Adipose tissue (tissue), 3 donors: ENCODE results near the gene FAM174A. TPM values are rescaled to one million over a fixed set of nuclear protein-coding genes. Genes with fewer than 3 reads are reported as not detected.

ENCODE experiments used
- H3K27ac ChIP-seq: one replicate; pipeline ENCODE4 v1.5.1; 2013; ENCODE audit warnings: low read depth, low read length
- WGBS, 3 donors: extraction: QIAGEN DNeasy Blood & Tissue Kit; methylation state at CpG; one replicate each; pipeline ENCODE4 v1.1.7; 2013; 5-methylcytosine and 5-hydroxymethylcytosine counted together
- polyA plus RNA-seq, 3 donors: library from polyadenylated mRNA; stranded (reverse); fragments of 200-250 nt; gene quantifications; one replicate each; pipeline ENCODE4 v1.2.3, GENCODE V29; 2013
- donor health status: healthy with polysubstance abuse.
- donor health status: Bipolar disorder and iron deficiency.
- donor health status: healthy.

Gene FAM174A
- 10 to 100 TPM; 11.9 to 36.2 (median 29.6) TPM for polyA plus RNA-seq

- WGBS, 3 donors, result 0 to 1% (median 0%) methylated on average over 62 of the region's 62 CpGs
- H3K27ac ChIP-seq, result no peak within 1 kb of the TSS
Observed at GRCh38 chr5:100535060-100536005, at the start of gene FAM174A. TSS of gene FAM174A (plus strand) at chr5:100535374. CDS start at chr5:100535531, 157 bp downstream.

GRCh38 chr5:100493996-100494395 lies 41.2 kb upstream of the FAM174A start:
- H3K27ac ChIP-seq, result no peak overlapping the region
- WGBS, 3 donors, result 90 to 100% (median 94%) methylated on average over 1 of the region's 1 CpG

DNA sequence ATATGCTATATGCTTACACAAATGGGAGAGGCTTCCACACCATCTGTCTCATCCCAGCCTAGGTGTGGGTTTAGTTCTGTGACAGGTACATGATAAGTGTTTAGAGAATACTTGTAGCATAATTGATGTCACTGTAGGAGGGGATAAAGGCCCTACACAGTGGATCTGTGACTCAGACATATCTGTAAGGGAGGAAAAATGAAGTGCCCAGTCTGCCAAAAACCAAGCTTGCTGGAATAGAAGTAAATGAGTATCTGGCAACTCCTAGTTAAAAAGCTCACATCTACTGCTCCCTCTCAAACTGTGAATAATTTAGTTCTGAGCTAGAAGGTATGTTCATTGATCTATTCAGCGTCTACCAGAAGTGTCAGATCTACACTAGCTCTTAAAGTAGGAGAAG lies 38.9 kb upstream of the FAM174A start:
- 75 to 85% (median 76%) methylated on average over 1 of the region's 1 CpG for WGBS, 3 donors

GRCh38 chr5:100502684-100503083 lies 32.5 kb upstream of the FAM174A start:
- H3K27ac ChIP-seq, result no peak overlapping the region
- WGBS, 3 donors, result 81 to 86% (median 82%) methylated on average over 2 of the region's 2 CpGs

More for the DNA sequence above, 38.9 kb upstream of the FAM174A start:
- H3K27ac ChIP-seq, result no peak overlapping the region

- no peak overlapping the region for H3K27ac ChIP-seq
- 39 to 76% (median 47%) methylated on average over 1 of the region's 1 CpG for WGBS, 3 donors
Observed at GRCh38 chr5:100505984-100506670, 29.0 kb upstream of the FAM174A start.

GRCh38 chr5:100516285-100516684 lies 18.9 kb upstream of the FAM174A start:
- 85 to 90% (median 90%) methylated on average over 1 of the region's 1 CpG for WGBS, 3 donors
- H3K27ac ChIP-seq, result no peak overlapping the region

DNA sequence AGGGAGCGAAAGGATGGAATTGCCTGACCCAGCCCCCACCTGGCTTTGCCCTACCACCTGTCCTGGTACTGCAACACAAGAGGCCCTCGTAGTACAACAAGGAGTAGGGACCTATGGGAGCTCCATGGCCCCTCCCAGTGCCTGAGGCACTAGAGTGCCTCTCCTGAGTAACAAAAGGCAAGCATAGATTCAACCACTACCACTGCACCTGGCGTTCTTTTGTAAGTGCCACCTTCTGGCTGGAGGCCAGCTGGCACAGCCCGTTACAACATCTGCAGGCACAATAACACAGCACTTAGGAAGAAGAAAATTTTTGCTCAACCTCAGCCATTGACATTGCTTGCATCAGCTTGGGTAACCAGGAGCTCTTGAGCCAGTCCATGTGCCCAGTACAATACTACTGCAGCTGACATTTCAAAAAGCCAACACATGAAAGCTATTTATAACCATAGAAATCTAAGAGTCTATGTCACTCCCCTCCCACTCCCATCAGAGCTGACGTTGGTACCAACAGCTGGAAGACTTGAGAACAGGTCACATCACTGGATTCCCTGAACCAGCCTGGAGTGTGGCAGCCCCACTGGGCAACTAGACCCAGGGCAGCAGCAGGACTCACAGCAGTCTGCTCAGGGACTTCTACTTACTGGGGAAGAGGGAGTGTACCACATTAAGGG lies 17.7 kb upstream of the FAM174A start:
- WGBS, 3 donors, result 75 to 78% (median 77%) methylated on average over 5 of the region's 5 CpGs
- H3K27ac ChIP-seq, result no peak overlapping the region

DNA sequence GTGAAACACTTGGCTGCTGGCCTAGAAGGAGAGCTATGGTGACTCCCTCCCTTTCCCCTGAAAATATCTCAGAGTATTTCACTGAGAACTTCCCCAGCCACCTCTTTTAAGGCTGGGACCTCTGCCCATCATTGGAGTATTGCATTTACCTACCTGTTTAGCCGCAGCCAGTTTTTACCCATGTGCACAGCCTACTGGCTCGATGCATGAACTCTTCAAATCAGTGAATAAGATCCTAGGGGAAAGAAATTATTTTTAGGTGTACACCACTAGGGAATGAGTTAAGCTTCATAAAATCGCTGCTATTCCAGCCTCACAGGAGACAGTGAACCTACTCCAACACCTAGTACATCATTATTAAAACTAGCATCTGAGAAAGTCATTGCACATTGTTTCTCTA lies 16.8 kb upstream of the FAM174A start:
- no peak overlapping the region for H3K27ac ChIP-seq
- WGBS, 3 donors, result 88 to 96% (median 92%) methylated on average over 3 of the region's 3 CpGs

DNA sequence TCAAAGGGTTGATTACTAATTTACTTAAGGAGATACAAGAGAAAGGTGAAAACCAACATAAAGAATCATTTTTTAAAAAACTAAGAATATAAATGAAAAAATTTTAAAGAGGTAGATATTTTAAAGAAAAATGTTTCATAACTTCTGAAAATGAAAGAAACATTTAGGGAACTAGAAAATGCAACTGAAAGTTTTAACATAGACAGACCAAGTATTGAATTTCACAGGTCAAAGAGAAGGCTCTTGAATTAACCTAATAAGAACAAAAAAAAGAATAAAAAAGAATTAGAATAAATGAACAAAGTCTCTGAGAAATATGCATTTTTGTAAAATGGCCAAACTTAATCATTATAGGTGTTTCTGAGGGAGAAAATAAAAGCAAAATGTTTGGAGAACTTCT lies 16.1 kb upstream of the FAM174A start:
- no peak overlapping the region for H3K27ac ChIP-seq

- WGBS, 3 donors, result 75 to 83% (median 77%) methylated on average over 1 of the region's 1 CpG
- H3K27ac ChIP-seq, result no peak overlapping the region
Observed at GRCh38 chr5:100520348-100520747, 14.8 kb upstream of the FAM174A start.

GRCh38 chr5:100537946-100538345 lies 2.8 kb downstream of the FAM174A start:
- 91 to 96% (median 95%) methylated on average over 1 of the region's 1 CpG for WGBS, 3 donors
- H3K27ac ChIP-seq, result no peak overlapping the region

GRCh38 chr5:100539519-100539918 lies 4.3 kb downstream of the FAM174A start:
- H3K27ac ChIP-seq, result no peak overlapping the region
- WGBS, 3 donors, result 93 to 97% (median 95%) methylated on average over 3 of the region's 3 CpGs

DNA sequence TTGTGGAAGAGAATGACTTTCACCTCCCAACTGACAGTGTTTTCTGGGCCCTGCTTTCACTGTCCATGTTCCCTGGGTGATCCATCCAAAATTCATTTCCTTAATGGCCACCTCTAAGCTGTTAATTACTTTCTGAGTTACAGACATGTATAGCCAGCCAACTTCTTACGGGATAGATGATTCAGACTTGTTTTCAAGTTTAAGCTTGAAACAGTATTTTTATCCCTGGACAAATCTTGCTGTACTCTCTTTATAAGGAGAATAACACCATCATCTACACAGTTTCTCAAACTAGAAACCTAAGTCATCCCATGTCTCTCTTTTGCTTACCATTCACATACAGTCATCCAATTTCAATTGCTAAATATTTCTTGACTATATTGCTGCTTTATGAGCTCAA lies 6.9 kb downstream of the FAM174A start:
- no peak overlapping the region for H3K27ac ChIP-seq

GRCh38 chr5:100546001-100546400 lies 10.8 kb downstream of the FAM174A start:
- no peak overlapping the region for H3K27ac ChIP-seq
- 79 to 99% (median 98%) methylated on average over 1 of the region's 1 CpG for WGBS, 3 donors

More for the DNA sequence above, 6.9 kb downstream of the FAM174A start:
- 61 to 94% (median 88%) methylated on average over 1 of the region's 1 CpG for WGBS, 3 donors

- H3K27ac ChIP-seq, result no peak overlapping the region
- 91 to 92% (median 92%) methylated on average over 1 of the region's 1 CpG for WGBS, 3 donors
Observed at GRCh38 chr5:100550531-100551051, 15.4 kb downstream of the FAM174A start.

DNA sequence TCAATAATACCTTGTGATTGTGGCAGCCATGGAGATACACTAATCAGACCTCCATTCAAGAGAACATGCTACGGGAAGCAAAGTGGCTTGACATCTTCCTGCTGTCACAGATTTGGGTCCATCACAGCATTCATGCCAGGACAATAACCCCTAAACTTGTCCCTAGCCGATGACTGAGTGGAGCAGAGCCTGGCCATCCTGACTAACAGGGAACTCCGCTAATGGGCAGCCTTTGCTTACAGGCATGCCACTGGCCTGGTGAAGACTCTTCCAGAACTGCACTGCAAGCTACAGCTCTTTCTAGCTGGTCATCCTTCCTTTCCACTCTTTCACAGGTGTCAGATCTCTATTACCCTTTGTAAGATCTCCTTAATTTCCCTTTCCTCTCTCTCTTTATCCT lies 16.0 kb downstream of the FAM174A start:
- 98% methylated on average over 3 of the region's 3 CpGs for WGBS, 3 donors

DNA sequence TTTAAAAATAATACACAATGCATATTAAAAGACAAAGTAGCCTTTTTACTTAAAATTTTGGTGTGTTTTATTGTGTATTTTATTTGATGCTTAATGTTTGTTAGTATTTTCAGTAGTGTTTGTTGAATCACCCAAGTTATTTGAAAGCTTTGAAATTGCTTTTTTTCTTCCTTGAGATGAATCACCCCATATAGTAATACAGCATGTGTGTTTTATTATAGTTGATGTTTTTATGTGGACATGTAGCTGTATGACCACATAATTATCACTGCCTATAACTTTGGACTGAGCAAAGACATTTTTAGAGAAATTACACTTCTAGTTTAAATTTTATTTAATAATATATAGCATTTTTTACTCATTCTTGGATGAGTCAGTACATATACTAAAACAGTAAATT lies 18.0 kb downstream of the FAM174A start:
- H3K27ac ChIP-seq, result no peak overlapping the region

More for the DNA sequence above, 16.0 kb downstream of the FAM174A start:
- no peak overlapping the region for H3K27ac ChIP-seq

DNA sequence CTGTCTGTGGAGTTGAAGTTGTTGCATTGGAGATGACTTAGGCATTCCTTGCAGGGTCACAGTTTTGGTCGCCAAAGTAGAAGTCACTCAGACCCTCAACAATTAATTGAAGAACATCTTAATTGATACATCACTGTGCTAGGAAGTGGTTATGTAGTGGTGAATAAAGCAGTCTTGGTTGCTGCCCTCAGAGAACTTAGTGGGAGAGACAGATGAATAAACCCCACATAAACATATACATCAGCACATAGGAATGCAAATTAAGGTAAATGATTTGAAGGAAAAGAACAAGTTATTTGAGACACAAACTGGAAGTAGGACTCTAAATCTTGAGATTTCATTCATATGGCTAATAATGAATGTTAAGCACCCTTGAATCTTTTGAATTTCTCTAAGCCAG lies 25.7 kb downstream of the FAM174A start:
- H3K27ac ChIP-seq, result no peak overlapping the region
- WGBS, 3 donors, result 94 to 100% (median 97%) methylated on average over 1 of the region's 1 CpG

DNA sequence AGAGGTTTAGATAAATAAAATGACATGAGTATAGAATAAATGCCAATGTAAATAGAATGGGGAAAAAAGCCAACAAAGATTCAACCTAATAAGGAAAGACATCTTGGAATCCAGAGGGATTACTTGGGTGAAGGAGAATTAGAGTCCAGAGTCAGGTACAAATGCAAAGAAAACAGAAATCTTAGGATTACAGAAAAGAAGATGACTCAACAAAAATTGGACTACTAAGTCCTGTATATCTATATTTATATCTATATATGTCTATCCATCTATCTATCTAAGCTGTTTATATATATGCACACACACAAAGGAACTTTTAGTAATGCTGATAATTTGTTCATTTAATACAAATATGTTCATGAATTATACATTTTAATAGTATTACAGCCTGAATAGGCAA lies 27.6 kb downstream of the FAM174A start:
- no peak overlapping the region for H3K27ac ChIP-seq
